AG09319 (cell line): ENCODE data around the gene FN3K.

ENCODE experiments used
- DNase-seq: peaks from one replicate; pipeline ENCODE4 v3.0.0-alpha.2; 2010; ENCODE audit warnings: low read depth; ENCODE audit errors: extremely low read depth
- TF ChIP-seq, protein P1 (sequence below): IDR thresholded peaks from 2 replicates; pipeline ENCODE4 v1.5.1; 2011; ENCODE audit warnings: low read depth, mild to moderate bottlenecking, inconsistent platforms, low read length, moderate library complexity

The FN3K gene

DNA sequence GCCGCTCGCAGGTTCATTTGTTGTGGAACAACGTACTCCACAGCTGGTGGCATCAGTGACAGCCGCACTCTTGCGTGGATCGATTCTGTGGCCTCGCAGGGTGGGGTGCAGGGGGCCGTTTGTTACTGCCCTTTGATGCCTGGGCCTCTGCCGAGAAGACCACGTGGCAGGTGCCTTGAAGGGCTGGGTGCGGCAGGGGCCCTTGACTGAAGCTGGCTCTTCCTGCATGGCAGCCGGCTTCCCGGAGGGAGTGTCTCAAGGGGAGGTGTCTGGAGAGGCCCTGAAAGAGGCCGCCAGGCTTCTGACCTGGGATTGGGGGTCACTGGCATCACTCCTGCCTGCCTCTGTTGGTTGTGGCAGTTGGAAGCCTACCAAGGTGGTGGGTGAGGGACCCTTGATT, 60.2 kb downstream of the FN3K start:
- DNase-seq: no peak
- TF ChIP-seq, protein P1, sequence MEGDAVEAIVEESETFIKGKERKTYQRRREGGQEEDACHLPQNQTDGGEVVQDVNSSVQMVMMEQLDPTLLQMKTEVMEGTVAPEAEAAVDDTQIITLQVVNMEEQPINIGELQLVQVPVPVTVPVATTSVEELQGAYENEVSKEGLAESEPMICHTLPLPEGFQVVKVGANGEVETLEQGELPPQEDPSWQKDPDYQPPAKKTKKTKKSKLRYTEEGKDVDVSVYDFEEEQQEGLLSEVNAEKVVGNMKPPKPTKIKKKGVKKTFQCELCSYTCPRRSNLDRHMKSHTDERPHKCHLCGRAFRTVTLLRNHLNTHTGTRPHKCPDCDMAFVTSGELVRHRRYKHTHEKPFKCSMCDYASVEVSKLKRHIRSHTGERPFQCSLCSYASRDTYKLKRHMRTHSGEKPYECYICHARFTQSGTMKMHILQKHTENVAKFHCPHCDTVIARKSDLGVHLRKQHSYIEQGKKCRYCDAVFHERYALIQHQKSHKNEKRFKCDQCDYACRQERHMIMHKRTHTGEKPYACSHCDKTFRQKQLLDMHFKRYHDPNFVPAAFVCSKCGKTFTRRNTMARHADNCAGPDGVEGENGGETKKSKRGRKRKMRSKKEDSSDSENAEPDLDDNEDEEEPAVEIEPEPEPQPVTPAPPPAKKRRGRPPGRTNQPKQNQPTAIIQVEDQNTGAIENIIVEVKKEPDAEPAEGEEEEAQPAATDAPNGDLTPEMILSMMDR: no peak

DNA sequence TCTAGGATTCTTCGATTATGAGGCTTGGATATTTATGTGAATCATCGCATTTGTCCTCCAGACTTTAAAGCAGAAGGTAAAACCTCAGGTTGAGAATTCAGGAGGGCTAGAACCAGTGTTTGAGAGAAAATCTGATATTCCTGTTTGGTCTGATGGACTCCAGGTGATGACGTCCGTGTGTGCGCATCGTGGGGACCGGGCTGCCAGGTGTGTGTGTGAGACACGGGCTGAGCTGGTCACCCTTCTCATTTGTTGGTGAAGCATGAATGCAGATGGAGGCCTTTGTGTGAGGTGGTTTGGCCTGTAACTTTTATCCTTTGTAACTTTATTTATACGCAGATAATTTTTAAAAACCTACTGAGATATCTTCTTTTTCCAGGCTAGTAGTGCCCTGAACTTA, 61.6 kb downstream of the FN3K start:
- TF ChIP-seq, protein P1: no peak
- DNase-seq: no peak

DNA sequence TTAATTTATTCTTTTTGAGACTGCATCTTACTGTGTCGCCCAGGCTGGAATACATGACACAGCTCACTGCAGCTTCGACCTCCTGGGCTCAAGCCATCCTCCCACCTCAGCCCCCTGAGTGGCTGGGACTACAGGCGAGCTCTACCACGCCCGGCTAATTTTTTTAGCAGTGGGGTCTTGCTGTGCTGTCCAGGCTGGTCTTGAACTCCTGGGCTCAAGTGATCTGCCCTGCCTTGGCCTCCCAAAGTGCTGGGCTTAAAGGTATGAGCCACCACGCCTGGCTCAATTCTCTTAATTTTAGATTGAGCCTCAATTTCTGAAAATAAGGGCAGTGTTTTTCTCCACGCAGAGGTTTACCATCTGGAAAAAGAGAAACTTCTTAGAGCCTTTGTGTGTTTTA, 63.3 kb downstream of the FN3K start:
- no peak for DNase-seq
- TF ChIP-seq, protein P1: no peak

DNA sequence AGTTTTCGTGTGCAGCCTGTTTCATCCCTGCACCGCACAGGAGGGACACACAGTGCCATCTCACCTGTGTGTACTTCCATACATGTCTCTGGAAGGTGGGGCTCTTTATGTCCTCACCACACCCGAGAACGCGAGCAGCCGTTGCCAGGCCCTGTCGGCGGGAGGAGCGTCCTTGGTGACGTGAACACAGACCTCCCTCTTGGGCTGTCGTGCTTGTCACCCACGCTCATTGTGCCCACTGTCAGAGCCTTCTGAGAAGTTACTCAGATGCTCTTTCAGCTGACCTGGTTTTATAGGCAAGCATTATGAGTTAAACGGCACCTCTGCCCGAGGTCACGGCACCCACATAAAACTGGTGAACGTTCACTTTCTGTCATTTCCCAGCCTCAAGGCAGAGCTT, 64.2 kb downstream of the FN3K start:
- TF ChIP-seq, protein P1: no peak
- no peak for DNase-seq
